Smooth muscle cell (in vitro differentiated cells): ENCODE results near the gene PAK5. TPM values are rescaled to one million over a fixed set of nuclear protein-coding genes. Genes with fewer than 3 reads are reported as not detected.

Experiments
- DNase-seq: peaks from one replicate; lab custom pipeline; 2025; ENCODE audit not compliant: unreplicated experiment; lab: John Stamatoyannopoulos, UW
- H2AFZ ChIP-seq: fragments of 200-600 bp; sonication (generic); 2 replicates; pipeline ENCODE4 v1.6.0; 2016; ENCODE audit warnings: antibody characterized with exemption, low read depth, mild to moderate bottlenecking
- H3F3A ChIP-seq: fragments of 200-600 bp; sonication (generic); 2 replicates; pipeline ENCODE4 v1.6.0; 2017; ENCODE audit warnings: antibody characterized with exemption, low read depth
- H3K27ac ChIP-seq: fragments of 200-600 bp; sonication (generic); 2 replicates; pipeline ENCODE4 v1.5.1; 2016; ENCODE audit warnings: low read depth, mild to moderate bottlenecking
- H3K27me3 ChIP-seq: fragments of 200-600 bp; sonication (generic); 2 replicates; pipeline ENCODE4 v1.6.1; 2016; ENCODE audit warnings: low read depth, mild to moderate bottlenecking
- H3K36me3 ChIP-seq: fragments of 200-600 bp; sonication (generic); 2 replicates; pipeline ENCODE4 v1.5.1; 2016; ENCODE audit warnings: low read depth
- H3K4me1 ChIP-seq: fragments of 200-600 bp; sonication (generic); 2 replicates; pipeline ENCODE4 v1.5.1; 2016; ENCODE audit warnings: low read depth
- H3K4me2 ChIP-seq: fragments of 200-600 bp; sonication (generic); 2 replicates; pipeline ENCODE4 v1.6.0; 2016; ENCODE audit warnings: mild to moderate bottlenecking
- H3K4me3 ChIP-seq: fragments of 200-600 bp; sonication (generic); 2 replicates; pipeline ENCODE4 v1.5.1; 2016; ENCODE audit warnings: mild to moderate bottlenecking
- H3K79me2 ChIP-seq: fragments of 200-600 bp; sonication (generic); 2 replicates; pipeline ENCODE4 v1.6.0; 2016; ENCODE audit warnings: low read depth, mild to moderate bottlenecking
- H3K9ac ChIP-seq: fragments of 200-600 bp; sonication (generic); 2 replicates; pipeline ENCODE4 v1.6.0; 2016; ENCODE audit warnings: low read depth
- H3K9me3 ChIP-seq: fragments of 200-600 bp; sonication (generic); replicated peaks from 2 replicates; pipeline ENCODE4 v1.5.1; 2016; ENCODE audit warnings: low read depth
- H4K20me1 ChIP-seq: fragments of 200-600 bp; sonication (generic); 2 replicates; pipeline ENCODE4 v1.6.0; 2016; ENCODE audit warnings: low read depth
- WGBS: methylation state at CpG from one replicate; pipeline ENCODE4 v1.1.7; 2016; ENCODE audit warnings: low lambda C conversion rate; 5-methylcytosine and 5-hydroxymethylcytosine counted together
- polyA plus RNA-seq: library from polyadenylated mRNA; unstranded; fragments of >200 nt; fragmentation: Nextera tagmentation; extraction: Ambion mirVana; gene quantifications from 2 replicates; pipeline ENCODE4 v1.2.1, GENCODE V29; 2016
- total RNA-seq: library from RNA; depleted of rRNA; stranded (reverse); fragments of >200 nt; gene quantifications from 2 replicates; pipeline ENCODE4 v1.2.3, GENCODE V29; 2014
- TF ChIP-seq, protein P1 (sequence below): fragments of 200-600 bp; sonication (generic); IDR thresholded peaks from 2 replicates; pipeline ENCODE4 v1.5.1; 2017; ENCODE audit warnings: borderline replicate concordance, mild to moderate bottlenecking, antibody characterized with exemption; ENCODE audit not compliant: insufficient read depth, poor library complexity, severe bottlenecking

Gene PAK5
- total and polyA plus RNA-seq, 2 experiments from 2014 or later = 0.13 TPM; not detected in 1

DNA sequence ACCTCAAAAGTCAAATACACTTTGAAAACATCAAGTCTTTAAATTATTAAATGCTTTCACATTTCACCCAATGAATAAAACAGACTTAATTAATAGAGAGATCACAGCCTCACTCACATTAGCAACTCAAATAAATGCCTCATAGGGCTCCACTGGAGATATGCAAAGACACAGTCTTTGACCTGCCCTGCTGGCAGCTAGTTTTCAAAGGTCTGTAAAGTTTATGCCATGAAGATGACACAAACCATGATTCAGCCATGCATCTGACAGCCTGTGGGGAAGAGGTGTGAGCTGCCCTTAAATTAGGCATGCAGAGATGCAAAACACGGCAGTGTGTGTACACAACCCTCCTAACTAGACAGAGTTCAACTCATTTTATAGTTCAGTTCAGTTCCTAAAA is 83.6 kb downstream of the PAK5 start:
- H3K9me3 ChIP-seq = no peaks in the 10 kb centered on the region
- H2AFZ ChIP-seq = no peak overlapping the region
- WGBS = 74% methylated on average over 1 of the region's 1 CpG
- H3K27ac ChIP-seq = no peak overlapping the region
- no peak overlapping the region for H3K9ac ChIP-seq
- no peaks in the 10 kb centered on the region for H3K36me3 ChIP-seq
- H3K4me2 ChIP-seq = no peak overlapping the region
- no peak for DNase-seq
- no peaks in the 10 kb centered on the region for H3K4me1 ChIP-seq
- H3K27me3 ChIP-seq = peaks cover 22% of the 10 kb centered on the region
- no peaks in the 10 kb centered on the region for H3K79me2 ChIP-seq
- H4K20me1 ChIP-seq = no peaks in the 10 kb centered on the region
- H3F3A ChIP-seq = no peaks in the 10 kb centered on the region
- no peak overlapping the region for H3K4me3 ChIP-seq
- TF ChIP-seq, protein P1, sequence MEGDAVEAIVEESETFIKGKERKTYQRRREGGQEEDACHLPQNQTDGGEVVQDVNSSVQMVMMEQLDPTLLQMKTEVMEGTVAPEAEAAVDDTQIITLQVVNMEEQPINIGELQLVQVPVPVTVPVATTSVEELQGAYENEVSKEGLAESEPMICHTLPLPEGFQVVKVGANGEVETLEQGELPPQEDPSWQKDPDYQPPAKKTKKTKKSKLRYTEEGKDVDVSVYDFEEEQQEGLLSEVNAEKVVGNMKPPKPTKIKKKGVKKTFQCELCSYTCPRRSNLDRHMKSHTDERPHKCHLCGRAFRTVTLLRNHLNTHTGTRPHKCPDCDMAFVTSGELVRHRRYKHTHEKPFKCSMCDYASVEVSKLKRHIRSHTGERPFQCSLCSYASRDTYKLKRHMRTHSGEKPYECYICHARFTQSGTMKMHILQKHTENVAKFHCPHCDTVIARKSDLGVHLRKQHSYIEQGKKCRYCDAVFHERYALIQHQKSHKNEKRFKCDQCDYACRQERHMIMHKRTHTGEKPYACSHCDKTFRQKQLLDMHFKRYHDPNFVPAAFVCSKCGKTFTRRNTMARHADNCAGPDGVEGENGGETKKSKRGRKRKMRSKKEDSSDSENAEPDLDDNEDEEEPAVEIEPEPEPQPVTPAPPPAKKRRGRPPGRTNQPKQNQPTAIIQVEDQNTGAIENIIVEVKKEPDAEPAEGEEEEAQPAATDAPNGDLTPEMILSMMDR = no peak

DNA sequence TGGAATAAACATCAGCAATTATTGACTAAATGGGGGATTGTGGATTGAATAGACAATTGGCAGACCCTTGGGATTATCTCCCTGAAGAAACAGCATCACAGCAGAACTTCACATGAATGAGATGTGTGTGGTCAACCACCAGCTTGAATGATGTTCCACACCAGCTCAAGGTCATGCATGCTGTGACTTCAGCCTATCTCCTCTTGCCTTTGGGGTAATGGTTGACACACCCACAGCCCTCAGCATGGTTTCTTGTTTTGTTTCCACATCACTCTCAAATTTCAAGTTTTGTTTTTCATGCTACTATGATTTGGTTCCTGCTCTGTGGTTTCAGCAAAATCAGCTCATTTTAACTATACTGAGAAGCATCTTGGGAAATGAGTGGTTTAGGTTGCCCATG is 94.3 kb downstream of the PAK5 start:
- TF ChIP-seq, protein P1 = no peak
- Histone ChIP-seq H3F3A (no peaks in the 10 kb centered on the region), H3K27me3 (no peaks in the 10 kb centered on the region), H3K4me2 (no peak overlapping the region), H3K4me3 (no peak overlapping the region), H3K27ac (no peak overlapping the region), H3K79me2 (no peaks in the 10 kb centered on the region), H3K4me1 (no peaks in the 10 kb centered on the region), H3K9ac (no peak overlapping the region), H2AFZ (no peak overlapping the region), H4K20me1 (no peaks in the 10 kb centered on the region), H3K9me3 (no peaks in the 10 kb centered on the region), H3K36me3 (no peaks in the 10 kb centered on the region)
- DNase-seq = no peak

DNA sequence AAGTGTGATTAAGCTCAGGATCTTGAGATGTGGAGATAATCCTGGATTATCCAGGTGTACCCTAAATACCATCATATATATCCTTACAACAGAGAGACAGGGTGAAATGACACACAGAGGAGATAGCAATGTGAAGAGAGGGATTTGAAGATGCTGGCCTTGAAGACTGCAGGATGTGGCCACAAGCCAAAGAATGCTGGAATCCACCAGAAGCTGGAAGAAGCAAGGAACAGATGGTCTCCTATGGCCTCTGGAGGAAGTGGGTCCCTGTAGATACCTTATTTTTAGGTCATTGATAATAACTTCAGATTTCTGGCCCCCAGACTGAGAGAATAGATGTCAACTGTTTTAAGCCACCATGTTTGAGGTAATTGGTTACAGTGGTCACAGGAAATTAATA is 95.0 kb downstream of the PAK5 start:
- Histone ChIP-seq H3K4me3 (no peak overlapping the region), H3K9me3 (no peaks in the 10 kb centered on the region), H3K27ac (no peak overlapping the region), H3K4me1 (no peaks in the 10 kb centered on the region), H3F3A (no peaks in the 10 kb centered on the region), H3K79me2 (no peaks in the 10 kb centered on the region), H3K4me2 (no peak overlapping the region), H4K20me1 (no peaks in the 10 kb centered on the region), H3K27me3 (no peaks in the 10 kb centered on the region), H2AFZ (no peak overlapping the region), H3K36me3 (no peaks in the 10 kb centered on the region), H3K9ac (no peak overlapping the region)
- TF ChIP-seq, protein P1 = no peak
- DNase-seq = no peak

DNA sequence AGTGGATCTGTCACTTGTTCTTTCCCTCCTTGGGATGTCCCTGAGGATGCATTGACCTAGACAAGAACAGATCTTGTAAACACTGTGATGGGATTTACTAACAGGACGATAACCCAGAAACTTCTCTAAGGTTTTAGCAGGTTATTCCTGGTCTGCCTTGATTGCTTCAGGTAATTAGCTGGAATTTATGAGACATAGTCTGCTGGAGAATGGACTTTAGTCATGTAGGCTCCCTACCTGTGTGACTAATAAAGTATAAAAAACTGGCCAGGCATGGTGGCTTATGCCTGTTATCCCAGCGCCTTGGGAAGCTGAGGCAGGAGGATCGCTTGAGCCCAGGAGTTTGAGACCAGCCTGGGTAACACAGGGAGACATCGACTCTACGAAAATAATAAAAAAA is 96.1 kb downstream of the PAK5 start:
- no peaks in the 10 kb centered on the region for H3K79me2 ChIP-seq
- H2AFZ ChIP-seq = no peak overlapping the region
- no peaks in the 10 kb centered on the region for H3K4me1 ChIP-seq
- no peaks in the 10 kb centered on the region for H3K9me3 ChIP-seq
- H4K20me1 ChIP-seq = no peaks in the 10 kb centered on the region
- no peaks in the 10 kb centered on the region for H3K27me3 ChIP-seq
- no peak overlapping the region for H3K4me3 ChIP-seq
- 81% methylated on average over 5 of the region's 5 CpGs for WGBS
- no peak overlapping the region for H3K27ac ChIP-seq
- TF ChIP-seq, protein P1 = no peak
- no peaks in the 10 kb centered on the region for H3K36me3 ChIP-seq
- no peak overlapping the region for H3K4me2 ChIP-seq
- DNase-seq = no peak
- H3K9ac ChIP-seq = no peak overlapping the region
- H3F3A ChIP-seq = no peaks in the 10 kb centered on the region
